Right renal pelvis (tissue), 4 donors: ENCODE results near the gene MMP1. TPM values are rescaled to one million over a fixed set of nuclear protein-coding genes. Genes with fewer than 3 reads are reported as not detected.

Source experiments
- DNase-seq, 4 donors: peaks; one replicate each; pipeline ENCODE4 v3.0.0-alpha.2; 2013; ENCODE audit warnings: low read depth in 4 of 4, low spot score in 3 of 4, missing footprints in 1 of 4
- polyA plus RNA-seq, 4 donors: library from polyadenylated mRNA; unstranded; fragments of 120-200 nt; gene quantifications; one replicate each; pipeline ENCODE4 v1.2.1, GENCODE V29; 2013; ENCODE audit not compliant: insufficient read length in 4 of 4

Gene MMP1
- under 1 TPM in 3 of 4 donors, not detected in 1; 0.17 to 0.24 (median 0.17) TPM for polyA plus RNA-seq

DNA sequence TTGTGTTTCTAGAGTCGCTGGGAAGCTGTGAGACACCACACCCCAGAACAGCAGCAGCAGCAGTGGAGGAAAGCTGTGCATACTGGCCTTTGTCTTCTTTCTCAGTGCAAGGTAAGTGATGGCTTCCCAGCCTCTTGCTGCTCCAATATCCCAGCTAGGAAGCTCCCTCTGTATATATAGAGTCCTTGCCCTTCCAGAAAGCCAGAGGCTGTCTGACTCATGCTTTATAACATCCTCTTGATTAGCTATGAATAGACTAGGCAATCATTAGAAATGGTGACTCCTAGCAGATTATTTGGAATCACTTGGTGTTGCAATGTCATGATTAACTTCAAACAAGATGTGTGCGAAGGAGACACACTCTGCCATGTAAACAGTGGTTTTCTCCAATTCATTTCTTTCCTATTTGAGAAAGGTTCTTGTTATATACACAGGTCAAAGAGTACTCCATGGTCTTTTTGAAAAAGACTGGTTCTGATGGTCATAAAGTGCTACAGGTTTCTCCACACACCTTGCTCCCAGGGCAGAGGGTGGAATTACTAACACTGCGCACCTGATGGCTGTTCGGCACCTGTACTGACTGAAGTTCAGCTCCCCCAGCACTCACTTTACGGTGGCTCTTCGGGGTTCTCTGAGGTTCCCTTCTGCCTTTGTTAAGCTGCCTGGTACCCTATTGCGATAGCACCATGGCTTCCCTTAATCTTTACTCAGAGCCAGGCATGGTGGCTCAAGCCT is at the start of gene MMP1:
Gene MMP1, minus strand, starts transcription at position 149 of the 735 bp plus-strand sequence. Its CDS starts 68 bp downstream, at position 81.
- DNase-seq = no peak

DNA sequence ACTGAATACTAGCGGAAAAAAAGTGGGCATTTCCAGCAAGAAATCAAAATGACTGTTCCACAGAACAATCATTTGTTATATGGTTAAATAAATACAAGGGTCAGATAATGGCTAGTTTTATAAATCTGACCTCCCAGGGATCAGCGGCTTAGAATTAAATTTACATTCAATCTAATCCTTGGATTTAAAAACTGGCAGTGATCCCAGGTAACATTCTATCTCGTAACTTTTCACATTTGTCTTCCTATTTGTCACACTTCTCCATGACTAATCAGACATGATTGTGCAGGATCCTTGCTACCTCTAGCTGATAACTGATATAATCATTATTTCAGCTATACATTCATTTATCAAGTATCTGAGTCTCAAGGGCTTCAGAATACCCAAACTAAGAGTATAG is 48.3 kb upstream of the MMP1 start:
- no peak for DNase-seq

DNA sequence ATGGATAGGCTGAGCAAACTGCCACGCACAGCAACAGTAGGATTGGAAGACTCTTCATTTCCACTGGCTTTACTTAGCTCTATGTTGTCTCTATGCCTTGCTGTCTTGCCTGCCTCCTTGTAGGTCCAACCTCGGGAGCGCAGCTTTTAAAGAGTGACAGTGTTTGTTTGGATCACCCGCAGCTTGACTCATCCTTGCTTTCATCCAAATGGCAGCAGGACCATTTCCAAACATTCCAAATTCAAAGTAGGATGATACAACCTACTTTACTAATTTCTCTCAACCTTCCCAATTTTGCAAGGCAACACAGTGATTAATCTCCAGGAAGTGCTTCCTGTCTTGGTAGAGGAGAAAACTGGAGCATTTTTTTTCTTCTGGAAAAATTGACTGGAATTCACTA is 45.5 kb upstream of the MMP1 start, which contains the start of gene MMP3:
Gene MMP3, minus strand, starts transcription at position 121 of the 400 bp plus-strand sequence. Its CDS starts 63 bp downstream, at position 58.
- DNase-seq = no peak

DNA sequence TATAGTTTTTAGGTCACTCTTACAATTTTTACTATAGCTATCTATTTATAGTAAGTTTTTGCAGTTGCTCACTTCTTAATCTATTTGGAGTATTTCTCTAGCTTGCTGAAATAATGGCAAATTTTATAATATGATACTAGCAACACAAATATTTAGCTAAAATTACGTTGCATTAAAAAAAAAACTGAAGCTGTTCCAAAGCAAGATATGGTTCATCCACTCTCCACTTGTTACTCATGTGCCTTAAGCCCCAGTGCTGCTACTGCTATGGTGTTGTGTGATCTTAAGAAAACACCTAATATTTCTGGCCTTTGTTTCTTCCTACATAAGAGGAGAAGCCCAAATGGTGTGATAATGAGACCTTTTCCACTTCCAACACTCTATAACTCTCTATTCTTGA is 45.0 kb upstream of the MMP1 start:
- DNase-seq = no peak

DNA sequence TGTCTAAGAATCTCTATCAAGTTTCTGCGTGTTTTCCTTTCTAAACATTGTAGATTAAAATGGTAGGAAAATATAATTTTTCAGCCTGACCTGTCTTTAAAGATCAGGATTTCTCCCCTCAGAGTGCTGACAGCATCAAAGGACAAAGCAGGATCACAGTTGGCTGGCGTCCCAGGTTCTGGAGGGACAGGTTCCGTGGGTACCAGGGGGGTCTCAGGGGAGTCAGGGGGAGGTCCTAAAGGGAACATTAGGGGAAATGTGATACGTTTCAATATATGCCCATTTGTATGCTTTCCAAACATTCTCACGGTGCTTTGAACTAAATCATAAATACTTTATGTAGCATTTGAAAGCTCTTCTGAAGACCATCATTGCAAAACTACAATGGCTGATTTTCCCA is 42.1 kb upstream of the MMP1 start:
- DNase-seq = no peak

DNA sequence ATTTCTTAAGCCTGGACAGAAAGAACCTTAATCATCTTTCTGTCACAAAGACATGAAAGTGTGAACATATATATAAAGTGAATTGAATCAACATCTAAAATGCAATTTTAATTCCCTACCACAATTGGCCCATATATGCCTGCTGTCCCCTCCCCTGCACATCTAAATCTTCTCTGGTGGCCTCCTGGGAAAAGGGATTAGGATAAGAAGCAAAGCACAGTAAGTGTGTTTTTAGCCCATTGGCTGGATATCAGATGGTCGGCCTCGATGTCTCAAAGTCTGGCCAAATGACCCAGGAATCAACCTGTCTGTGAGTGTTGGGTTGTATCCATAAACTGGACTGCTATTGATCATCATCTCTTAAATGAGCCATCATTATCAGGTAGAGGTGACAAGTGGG is 39.7 kb upstream of the MMP1 start:
- DNase-seq = no peak

DNA sequence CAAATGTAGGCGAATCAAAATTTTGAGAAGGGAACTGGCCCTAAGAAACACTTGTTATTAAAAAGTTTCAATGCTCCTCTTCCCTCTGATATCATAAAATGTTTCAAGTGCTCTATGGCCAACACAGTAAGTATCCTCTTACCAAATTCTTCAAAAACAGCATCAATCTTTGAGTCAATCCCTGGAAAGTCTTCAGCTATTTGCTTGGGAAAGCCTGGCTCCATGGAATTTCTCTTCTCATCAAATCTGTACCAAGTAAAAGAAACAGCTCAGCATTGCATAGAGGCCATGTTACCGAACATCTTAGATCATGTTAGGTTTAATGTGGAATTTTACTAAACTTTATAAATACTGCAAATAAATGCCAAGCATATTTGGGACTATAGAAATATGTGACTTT is 39.2 kb upstream of the MMP1 start:
- DNase-seq = no peak

DNA sequence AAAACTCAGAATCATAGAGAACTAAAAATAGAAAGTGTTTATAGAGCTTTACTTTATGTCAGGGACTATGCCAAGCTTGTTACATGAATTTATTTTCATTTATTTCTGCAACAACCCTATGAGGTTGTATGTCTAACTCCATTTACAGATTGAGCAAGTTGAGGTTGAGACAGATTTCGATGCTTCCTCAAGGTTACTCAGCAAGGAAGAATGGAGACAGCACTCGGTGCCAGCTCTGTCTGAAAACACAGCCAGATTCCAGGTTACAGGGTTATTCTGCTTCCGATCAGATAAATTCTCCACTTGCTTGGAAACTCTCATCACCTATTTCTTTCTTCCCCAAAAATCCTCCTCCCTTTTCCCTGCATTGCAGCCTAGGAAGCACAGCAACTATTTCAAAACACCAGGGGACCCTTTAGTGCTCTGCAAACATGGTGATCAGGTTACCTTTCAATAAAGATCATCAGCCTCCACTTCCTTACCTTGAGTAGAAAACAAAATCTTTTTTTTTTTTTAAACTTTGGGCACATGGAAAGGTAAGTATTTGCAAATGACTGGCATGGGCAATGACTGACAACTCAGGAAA is 38.4 kb upstream of the MMP1 start:
- no peak for DNase-seq

DNA sequence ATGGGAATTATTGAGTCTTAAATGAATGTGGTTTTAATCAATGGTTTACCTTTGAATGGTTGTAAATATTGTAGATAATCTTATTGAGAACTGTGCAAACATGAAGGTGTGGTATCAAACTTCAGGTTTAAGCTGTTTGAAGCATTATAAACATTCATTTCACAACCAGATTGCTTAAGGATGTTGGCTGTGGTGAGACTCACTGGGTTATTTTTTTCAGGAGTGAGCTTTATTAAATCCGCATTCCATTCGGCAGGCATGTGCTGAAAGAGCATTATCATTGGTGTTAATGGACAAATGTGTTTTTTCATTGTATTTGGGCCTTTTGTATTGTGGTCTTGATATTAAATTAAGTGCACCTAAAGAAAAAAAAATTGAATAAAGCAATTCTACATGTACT is 35.8 kb upstream of the MMP1 start:
- DNase-seq = no peak

DNA sequence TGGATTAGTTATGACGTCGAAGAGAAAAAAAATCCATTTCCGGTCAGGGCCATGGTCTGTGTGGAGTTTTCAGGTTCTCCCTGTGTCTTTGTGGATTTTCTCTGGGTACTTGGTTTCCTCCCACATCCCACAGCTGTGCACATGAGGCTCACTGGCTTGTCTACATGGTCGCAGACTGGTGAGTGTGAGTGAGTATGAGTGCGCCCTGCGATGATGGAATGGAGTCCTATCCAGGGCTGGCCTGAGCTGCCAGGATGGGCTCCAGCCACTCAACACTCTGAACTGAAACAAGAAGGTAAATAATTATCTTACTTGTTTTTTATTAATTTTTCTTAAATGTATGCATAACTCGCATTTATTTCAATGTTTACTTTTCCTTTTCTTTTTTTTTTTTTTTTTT is 34.7 kb upstream of the MMP1 start:
- no peak for DNase-seq

DNA sequence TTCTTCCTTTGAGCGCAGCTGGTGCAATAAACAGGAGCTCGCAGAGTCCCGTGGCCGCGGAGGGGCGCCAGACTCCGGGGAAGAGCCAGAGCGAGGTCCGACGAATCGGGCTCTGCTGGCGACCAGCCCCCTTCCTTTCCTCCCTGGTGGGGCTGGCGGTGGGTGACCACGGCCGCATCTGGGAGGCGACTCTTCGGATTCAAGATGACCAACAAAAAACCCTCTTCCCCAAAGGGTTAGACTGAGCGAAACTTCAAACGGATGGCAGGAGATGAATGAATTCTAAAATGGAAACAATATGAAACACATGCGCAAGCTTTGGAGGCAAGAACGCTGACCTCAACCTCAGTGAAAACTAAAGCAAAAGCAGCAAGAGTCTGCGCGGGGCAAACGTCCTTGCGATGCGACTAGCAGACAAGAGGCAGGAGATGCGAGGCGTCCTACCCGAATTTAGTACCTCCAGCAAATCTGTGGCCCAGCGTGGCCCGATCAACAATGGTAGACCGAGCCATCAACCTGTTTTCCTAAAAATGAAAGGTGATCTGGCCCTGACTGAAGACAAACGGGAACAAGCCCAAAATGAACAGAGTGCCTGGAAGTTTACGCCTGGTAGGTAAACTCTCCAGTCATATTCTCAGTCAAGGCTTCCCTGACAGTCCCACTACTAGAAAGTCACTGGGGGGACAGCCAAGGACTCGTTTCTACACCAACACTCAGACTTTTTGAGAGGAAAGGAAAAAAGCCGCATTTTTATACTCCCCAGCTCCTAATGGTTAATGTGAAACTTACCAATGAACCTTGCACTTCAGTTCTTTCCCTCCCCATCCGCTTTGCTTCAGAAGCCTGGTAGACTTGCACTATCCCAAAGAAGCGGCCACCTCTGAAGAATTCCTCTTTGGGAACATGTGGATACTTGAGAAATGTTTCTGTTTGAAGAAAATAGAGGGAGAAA is 33.8 kb upstream of the MMP1 start:
- DNase-seq = peak in 3 of 4 donors; percentile 14 to 34 (median 32)

DNA sequence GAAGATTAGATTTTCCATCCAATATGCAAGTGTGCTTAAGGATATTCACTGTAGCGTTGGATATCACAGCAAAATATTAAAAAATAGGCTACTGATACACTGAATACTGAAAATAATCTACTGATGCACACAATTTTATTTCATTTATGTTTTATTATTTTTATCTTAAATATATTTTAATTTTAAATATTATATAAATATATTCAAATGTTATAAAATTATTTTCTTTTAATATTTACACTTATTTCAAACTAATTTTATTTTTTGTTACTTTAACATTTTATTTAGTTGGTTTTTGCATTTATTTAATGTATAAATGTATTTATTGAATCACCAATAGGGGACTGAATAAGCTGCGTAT is 33.1 kb upstream of the MMP1 start:
- no peak for DNase-seq

DNA sequence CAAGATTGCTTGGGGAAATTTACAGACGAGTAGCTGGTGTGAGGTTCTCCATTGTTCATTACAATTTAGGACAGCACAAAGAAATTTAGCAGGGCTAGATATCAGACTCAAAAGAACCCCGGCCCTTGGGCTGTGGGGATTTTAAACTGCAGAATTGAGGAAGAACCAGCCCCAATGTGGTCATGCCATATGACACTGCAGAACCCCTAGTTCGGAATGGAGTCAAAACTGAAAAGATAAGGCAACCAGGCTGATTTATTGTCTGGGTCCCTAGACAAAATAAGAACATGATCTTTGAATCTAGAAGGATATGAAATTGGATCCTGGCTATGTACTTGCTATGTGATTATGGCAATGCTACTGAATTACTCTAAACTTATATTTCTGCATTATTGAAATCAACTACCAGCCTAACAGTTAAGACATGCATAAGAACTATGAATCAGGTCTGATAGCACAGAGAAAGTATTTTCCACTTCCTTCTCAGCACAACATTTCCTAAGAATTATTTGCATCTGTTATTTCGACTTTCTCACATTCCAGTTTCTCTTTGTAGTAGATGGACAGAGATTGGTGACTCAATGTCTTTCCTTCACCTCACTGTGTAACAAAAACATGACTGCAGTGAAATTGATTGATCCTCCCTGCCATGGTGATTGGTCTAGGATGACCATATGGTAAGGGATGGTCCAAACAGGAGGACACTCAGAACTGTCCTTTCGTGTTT is 32.2 kb upstream of the MMP1 start:
- no peak for DNase-seq

DNA sequence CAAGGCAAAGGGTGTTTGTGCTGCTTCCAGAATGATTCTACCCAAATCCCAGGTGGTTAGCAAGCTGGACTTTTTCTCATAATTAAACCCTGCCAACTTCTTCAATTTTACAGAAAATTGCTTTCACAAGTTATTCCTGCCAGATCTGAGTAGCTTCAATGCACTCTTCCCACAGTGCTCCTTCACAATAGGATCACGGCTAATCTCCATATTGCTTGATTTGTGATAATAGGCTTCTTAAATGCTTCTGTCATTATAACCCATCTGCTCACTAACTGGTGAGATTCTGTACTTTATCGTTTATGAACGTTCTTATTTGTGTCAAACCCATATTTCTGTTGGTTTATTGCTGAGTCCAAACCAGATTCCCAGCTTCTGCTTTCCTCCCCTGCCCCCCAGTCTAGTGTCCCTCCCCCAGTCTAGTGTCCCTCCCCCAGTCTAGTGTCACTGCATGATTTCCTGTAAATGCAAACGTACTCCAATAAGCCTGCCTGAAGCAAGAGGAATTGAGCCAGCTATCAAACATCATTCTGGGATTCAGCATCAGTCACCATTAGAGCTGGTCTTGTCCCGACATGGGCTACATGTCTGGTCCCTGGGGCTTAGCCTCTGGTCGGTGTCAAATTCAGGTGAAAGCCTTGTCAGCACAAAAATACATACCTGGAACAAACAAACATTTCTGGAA is 31.5 kb upstream of the MMP1 start:
- no peak for DNase-seq

DNA sequence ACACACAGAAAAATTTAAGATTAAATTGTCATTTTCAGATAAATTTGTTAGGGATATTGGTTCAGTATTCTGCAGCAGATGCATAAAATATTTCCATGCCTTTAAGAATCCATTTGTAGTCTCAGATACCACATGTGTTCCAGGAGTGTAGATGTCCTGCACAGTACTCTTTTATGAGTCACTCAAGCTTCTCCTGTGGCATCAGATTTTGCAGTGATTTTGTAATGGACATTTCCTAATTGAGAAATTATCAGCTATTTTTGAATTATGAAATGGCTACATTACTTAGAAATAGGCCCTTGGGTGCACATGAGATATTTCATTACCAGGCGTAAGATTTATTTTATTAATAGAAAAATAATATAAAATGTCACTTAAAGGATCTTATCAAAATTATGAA is 26.6 kb upstream of the MMP1 start:
- no peak for DNase-seq

DNA sequence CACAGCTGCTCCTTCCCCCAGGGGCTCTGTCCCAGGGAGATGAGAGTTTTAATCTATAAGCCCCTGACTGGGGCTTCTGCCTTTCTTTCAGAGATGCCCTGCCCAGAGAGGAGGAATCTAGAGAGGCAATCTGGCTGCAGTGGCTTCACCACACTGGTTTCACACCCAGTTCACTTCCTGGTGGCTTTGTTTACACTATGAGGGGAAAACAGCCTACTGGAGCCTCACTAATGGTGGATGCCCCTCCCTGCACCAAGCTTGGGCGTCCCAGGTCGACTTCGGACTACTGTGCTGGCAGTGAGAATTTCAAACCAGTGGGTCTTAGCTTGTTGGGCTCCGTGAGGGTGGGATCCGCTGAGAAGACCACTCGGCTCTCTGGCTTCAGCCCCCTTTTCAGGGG is 21.5 kb upstream of the MMP1 start:
- no peak for DNase-seq

DNA sequence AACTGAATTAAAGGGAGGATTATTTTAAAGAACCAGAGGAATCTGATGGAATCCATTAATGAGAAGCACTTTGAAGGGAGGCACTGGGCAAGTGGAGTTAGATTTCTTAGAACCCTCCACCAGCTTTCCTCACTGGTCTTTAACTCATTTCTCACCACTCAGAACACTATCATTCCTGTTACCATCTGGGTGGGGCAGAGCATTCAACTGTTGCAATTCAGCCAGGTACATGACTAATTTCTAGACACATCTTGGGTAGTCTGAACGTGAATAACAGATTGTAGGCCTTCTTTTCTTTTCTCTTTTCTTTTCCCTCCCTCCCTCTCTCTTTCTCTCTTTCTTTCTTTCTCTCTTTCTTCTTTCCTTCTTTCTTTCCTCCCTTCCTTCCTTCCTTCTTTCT is 15.5 kb upstream of the MMP1 start:
- DNase-seq = no peak

DNA sequence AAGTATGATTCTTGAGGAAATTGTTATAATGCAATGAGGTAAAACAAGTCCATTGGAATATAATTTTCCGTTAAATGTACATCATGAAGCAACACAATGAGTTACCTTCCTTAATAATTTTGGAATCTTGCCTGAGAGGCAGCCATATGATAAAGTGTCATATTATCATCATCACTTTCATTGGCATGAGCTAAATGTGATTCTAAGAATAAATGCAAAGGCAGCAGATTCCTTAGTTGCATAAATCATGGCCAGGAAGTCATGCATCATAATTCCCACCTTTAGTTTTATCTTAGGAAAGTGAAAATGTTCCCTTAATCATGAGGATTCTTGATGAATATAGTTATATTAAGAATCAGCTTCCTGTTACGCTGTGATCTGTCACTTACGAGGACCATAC is 14.2 kb upstream of the MMP1 start:
- DNase-seq = no peak

DNA sequence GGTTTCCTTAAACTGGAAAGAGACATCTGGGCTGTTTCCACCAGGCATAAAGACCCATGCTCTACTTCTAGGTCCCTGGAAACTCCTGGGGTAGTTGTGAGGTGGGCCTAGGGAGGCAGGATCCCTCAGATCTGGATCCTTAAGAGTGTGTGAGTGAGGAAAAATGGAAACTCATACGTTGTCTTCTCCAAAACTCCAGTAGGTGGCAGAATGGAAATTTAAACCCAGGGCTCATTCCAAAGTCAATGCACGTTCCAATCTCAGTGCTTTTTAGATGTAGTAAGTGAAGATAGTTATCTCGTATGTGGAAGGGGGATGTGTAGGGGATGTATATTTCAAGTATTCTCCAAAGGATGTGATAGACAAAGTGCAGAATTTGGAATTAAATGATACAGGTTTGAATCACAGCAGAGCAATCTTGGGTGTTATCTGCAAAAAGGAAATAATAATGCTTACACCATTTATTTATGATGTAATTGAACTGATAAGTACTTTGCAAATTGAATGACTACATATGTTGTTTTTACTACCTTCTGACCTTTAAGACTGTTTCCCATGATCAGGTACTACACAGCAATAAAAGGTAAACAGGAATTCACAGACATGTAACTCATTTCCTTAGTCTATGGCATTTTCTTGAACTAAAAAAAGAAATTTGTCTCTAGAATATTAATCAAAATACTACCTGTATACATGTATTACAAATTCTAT is 13.1 kb upstream of the MMP1 start:
- DNase-seq = no peak
